ENCODE data around the gene WASHC3.

DNA sequence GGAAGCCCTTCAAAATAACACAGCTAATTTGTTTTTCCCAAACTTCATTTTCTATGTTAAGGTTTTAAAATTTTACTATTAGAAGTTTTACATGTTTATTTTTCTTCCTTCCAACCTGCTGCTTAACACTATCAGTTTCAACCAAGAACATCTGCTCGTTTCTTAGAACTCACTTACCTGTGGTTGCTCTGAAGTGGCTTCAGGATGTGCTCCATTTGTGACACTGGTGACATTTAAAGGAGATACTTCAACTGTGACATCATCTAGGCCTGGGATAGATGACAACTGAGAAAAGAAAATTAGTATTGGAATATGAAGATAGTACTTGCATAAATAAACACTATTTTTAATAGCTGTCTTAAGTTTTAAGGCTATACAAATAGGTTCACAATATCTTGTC is 17.9 kb downstream of the WASHC3 start:
- TF ChIP-seq, protein P1, sequence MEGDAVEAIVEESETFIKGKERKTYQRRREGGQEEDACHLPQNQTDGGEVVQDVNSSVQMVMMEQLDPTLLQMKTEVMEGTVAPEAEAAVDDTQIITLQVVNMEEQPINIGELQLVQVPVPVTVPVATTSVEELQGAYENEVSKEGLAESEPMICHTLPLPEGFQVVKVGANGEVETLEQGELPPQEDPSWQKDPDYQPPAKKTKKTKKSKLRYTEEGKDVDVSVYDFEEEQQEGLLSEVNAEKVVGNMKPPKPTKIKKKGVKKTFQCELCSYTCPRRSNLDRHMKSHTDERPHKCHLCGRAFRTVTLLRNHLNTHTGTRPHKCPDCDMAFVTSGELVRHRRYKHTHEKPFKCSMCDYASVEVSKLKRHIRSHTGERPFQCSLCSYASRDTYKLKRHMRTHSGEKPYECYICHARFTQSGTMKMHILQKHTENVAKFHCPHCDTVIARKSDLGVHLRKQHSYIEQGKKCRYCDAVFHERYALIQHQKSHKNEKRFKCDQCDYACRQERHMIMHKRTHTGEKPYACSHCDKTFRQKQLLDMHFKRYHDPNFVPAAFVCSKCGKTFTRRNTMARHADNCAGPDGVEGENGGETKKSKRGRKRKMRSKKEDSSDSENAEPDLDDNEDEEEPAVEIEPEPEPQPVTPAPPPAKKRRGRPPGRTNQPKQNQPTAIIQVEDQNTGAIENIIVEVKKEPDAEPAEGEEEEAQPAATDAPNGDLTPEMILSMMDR (IDR thresholded peaks at IDR 0.05): no peak
- TF ChIP-seq EZH2 (IDR thresholded peaks at IDR 0.05): no peak
- TF ChIP-seq EZH2phosphoT487 (IDR thresholded peaks at IDR 0.05): no peak
